A549 (cell line): ENCODE data around the gene SORCS3. TPM values are rescaled to one million over a fixed set of nuclear protein-coding genes. Genes with fewer than 3 reads are reported as not detected.

ENCODE experiments used
- ATAC-seq, 2 experiments: fragments of 200-7000 bp in 1 of 2; fragments of >200 bp in 1 of 2; cut with Nextera tagmentation in 1 of 2; cut with Tn5 transposase in 1 of 2; 3 replicates each; pipeline versions ENCODE4 v1.8.0 to v1.9.1; 2018 to 2020; ENCODE audit warnings: mild to moderate bottlenecking in 1 of 2, moderate library complexity in 1 of 2
- CTCF ChIA-PET: fragments of 300-600 bp; sonication (Branson Sonifier 250); formaldehyde crosslinking; extraction: SDS; loops from one replicate; lab custom pipeline; 2021; ENCODE audit warnings: antibody characterized with exemption, inconsistent platforms; lab: Yijun Ruan, JAX
- POLR2A ChIA-PET: fragments of 350-600 bp; formaldehyde crosslinking; extraction: SDS; loops from one replicate; lab custom pipeline; 2021; ENCODE audit warnings: antibody characterized with exemption, inconsistent platforms; lab: Yijun Ruan, JAX
- DNase-seq, 2 experiments: peaks; one replicate each; pipeline versions ENCODE4 v3.0.0 to v3.0.0-alpha.2; 2011 to 2016; ENCODE audit warnings: low read depth in 1 of 2, low spot score in 1 of 2
- FAIRE-seq: peaks from 2 replicates; lab custom pipeline; 2011; peaks lifted over from hg19 to GRCh38; lab: Jason Lieb, UNC
- H3K27ac ChIP-seq, 2 experiments: fragments of >200 bp; sonication (Bioruptor Twin); formaldehyde crosslinking; 3 replicates each; pipeline ENCODE4 v1.5.1; 2016 to 2017
- H3K4me1 ChIP-seq: fragments of >200 bp; sonication (Bioruptor Twin); formaldehyde crosslinking; 3 replicates; pipeline ENCODE4 v1.6.1; 2016
- H3K4me2 ChIP-seq: fragments of >200 bp; sonication (Bioruptor Twin); formaldehyde crosslinking; 3 replicates; pipeline ENCODE4 v1.6.1; 2016
- H3K4me3 ChIP-seq: fragments of >200 bp; sonication (Bioruptor Twin); formaldehyde crosslinking; 3 replicates; pipeline ENCODE4 v1.5.1; 2016
- H3K9me3 ChIP-seq: fragments of >200 bp; sonication (Bioruptor Twin); formaldehyde crosslinking; 3 replicates; pipeline ENCODE4 v1.6.1; 2016
- CBX2 ChIP-seq: fragments of 200-600 bp; sonication (generic); IDR thresholded peaks from 2 replicates; pipeline ENCODE4 v1.6.1; 2016; ENCODE audit warnings: low read depth, mild to moderate bottlenecking, borderline replicate concordance
- CBX8 ChIP-seq: fragments of 200-600 bp; sonication (generic); IDR thresholded peaks from 2 replicates; pipeline ENCODE4 v1.6.1; 2016
- CEBPB ChIP-seq, 2 experiments: fragments of >200 bp in 1 of 2; sonication (Bioruptor Twin) in 1 of 2; formaldehyde crosslinking in 1 of 2; IDR thresholded peaks; 2 replicates each; pipeline ENCODE4 v1.6.1; 2012 to 2016
- CHD2 ChIP-seq: fragments of 150-350 bp; IDR thresholded peaks from 2 replicates; pipeline ENCODE4 v1.6.1; 2014; ENCODE audit warnings: low read length; ENCODE audit not compliant: partially characterized antibody
- CHD4 ChIP-seq: fragments of 200-600 bp; sonication (generic); IDR thresholded peaks from 2 replicates; pipeline ENCODE4 v1.6.1; 2016; ENCODE audit warnings: antibody characterized with exemption, mild to moderate bottlenecking, borderline replicate concordance
- EHF ChIP-seq: fragments of 250-450 bp; sonication (Bioruptor Pico); IDR thresholded peaks from 2 replicates; pipeline ENCODE4 v1.5.0; 2020; ENCODE audit warnings: mild to moderate bottlenecking
- ELK1 ChIP-seq: fragments of 150-350 bp; IDR thresholded peaks from 2 replicates; pipeline ENCODE4 v1.6.1; 2014; ENCODE audit warnings: low read depth, mild to moderate bottlenecking, low read length
- FOSL2 ChIP-seq, 2 experiments: fragments of 450-650 bp in 1 of 2; fragments of >200 bp in 1 of 2; sonication (Bioruptor Twin) in 1 of 2; formaldehyde crosslinking; IDR thresholded peaks; 2 replicates each; pipeline versions ENCODE4 v1.5.0 to v1.6.1; 2016 to 2020; ENCODE audit warnings: mild to moderate bottlenecking in 1 of 2, moderate library complexity in 1 of 2
- GATA3 ChIP-seq: IDR thresholded peaks from 2 replicates; pipeline ENCODE4 v1.6.1; 2012; ENCODE audit warnings: borderline replicate concordance
- HDAC2 ChIP-seq: fragments of 200-600 bp; sonication (generic); IDR thresholded peaks from 2 replicates; pipeline ENCODE4 v1.6.1; 2016
- HES2 ChIP-seq: fragments of >200 bp; sonication (Bioruptor Twin); formaldehyde crosslinking; IDR thresholded peaks from 2 replicates; pipeline ENCODE4 v1.6.1; 2016
- JUNB ChIP-seq: fragments of >200 bp; sonication (Bioruptor Twin); formaldehyde crosslinking; IDR thresholded peaks from 2 replicates; pipeline ENCODE4 v1.6.1; 2016
- KDM5A ChIP-seq: fragments of 200-600 bp; sonication (generic); IDR thresholded peaks from 2 replicates; pipeline ENCODE4 v1.6.1; 2016; ENCODE audit warnings: antibody characterized with exemption, mild to moderate bottlenecking
- MAZ ChIP-seq: fragments of 150-350 bp; IDR thresholded peaks from 2 replicates; pipeline ENCODE4 v1.6.1; 2014; ENCODE audit warnings: antibody characterized with exemption, low read depth, low read length, borderline replicate concordance
- NPAS2 ChIP-seq: fragments of 250-450 bp; sonication (Bioruptor Pico); IDR thresholded peaks from 2 replicates; pipeline ENCODE4 v1.8.0; 2022; ENCODE audit warnings: mild to moderate bottlenecking, moderate library complexity, borderline replicate concordance
- PBX3 ChIP-seq: IDR thresholded peaks from 2 replicates; pipeline ENCODE4 v1.6.1; 2012
- POLR2AphosphoS2 ChIP-seq: conservative IDR thresholded peaks from 2 replicates; pipeline ENCODE4 v1.6.1; 2012; ENCODE audit warnings: low read length, improper control_type of control experiment, inconsistent platforms
- REST ChIP-seq: fragments of 200-600 bp; sonication (generic); IDR thresholded peaks from 2 replicates; pipeline ENCODE4 v1.6.1; 2016; ENCODE audit warnings: antibody characterized with exemption, mild to moderate bottlenecking, moderate library complexity
- SMC3 ChIP-seq: fragments of >200 bp; sonication (Bioruptor Twin); formaldehyde crosslinking; IDR thresholded peaks from 3 replicates; pipeline ENCODE4 v1.6.1; 2018; ENCODE audit warnings: inconsistent platforms
- SREBF2 ChIP-seq: fragments of 450-650 bp; IDR thresholded peaks from 2 replicates; pipeline ENCODE4 v1.6.1; 2014; ENCODE audit warnings: mild to moderate bottlenecking, moderate library complexity
- ZFP36 ChIP-seq: fragments of 450-650 bp; IDR thresholded peaks from 2 replicates; pipeline ENCODE4 v1.6.1; 2014; ENCODE audit warnings: borderline replicate concordance; ENCODE audit not compliant: partially characterized antibody
- ZSCAN20 ChIP-seq: fragments of 250-450 bp; sonication (Bioruptor Pico); IDR thresholded peaks from 2 replicates; pipeline ENCODE4 v1.8.0; 2022; ENCODE audit warnings: mild to moderate bottlenecking, moderate library complexity
- WGBS: methylation state at CpG from one replicate; pipeline ENCODE4 v1.1.6; 2017; ENCODE audit errors: missing lambda C conversion rate; 5-methylcytosine and 5-hydroxymethylcytosine counted together
- polyA plus RNA-seq, 4 experiments: library from polyadenylated mRNA; depleted of rRNA in 3 of 4; stranded (reverse); fragments of >200 nt; fragmentation: RNase III in 1 of 4; extraction: RNeasy Plus Mini Kit Qiagen cat#74134 plus additional on column Dnase treatment in 1 of 4; gene quantifications; 2 replicates in 3 of 4; 3 replicates in 1 of 4; pipeline ENCODE4 v1.2.3, GENCODE V29; 2011 to 2017
- TF ChIP-seq, protein P1 (sequence below): fragments of 450-650 bp; IDR thresholded peaks from 2 replicates; pipeline ENCODE4 v1.6.1; 2014; ENCODE audit warnings: antibody characterized with exemption

Gene SORCS3
- polyA plus RNA-seq, 2 of the 4 experiments (the other 2 are of a cell fraction): not detected

- TF ChIP-seq ELK1 (no peak), ZSCAN20 (CRISPR knock-in tag) (no peak), HES2 (no peak), CBX8 (no peak), HDAC2 (no peak)
Observed at GRCh38 chr10:104807581-104808310, 166.7 kb downstream of the SORCS3 start (continued).

DNA sequence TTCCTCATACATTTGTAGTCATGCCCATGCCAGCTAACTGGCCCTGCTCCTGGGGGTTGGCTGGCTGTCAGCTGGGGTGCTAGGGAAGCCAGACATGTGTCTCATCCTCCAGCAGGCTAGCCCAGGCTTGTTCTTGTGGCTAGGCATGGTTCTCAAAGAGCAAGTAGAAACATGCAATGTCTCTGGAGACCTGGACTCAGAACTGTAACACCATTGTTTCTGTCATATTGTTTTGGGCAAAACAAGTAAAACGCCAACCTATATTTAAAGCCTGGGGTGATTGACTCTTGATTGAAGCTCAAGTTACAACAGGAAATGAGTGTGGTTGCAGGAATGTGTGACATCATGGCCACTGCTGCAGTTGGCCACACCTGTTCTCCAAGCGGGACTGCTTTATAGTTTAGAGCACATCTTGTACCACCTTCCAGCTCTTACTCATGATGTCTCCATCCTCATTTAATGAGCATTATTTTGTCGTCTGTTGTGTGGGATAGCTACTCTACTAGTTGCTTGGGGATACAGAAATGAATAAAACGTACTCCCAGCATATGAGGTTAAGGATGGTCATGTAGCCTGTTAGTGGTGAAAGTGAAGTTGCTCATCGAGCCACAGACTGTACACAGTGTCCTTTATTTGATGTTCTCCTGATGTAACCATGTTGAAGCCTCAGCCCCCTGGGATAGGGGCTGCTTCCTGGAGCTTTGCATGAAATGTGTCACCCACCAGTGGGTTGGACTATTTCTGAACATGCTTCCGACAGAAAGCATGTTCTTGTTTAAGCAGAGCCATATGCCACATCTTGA lies 168.4 kb downstream of the SORCS3 start:
- no peaks in the 10 kb centered on the region for H3K9me3 ChIP-seq
- no peaks in the 10 kb centered on the region for H3K4me1 ChIP-seq
- no peak overlapping the region for H3K4me3 ChIP-seq
- no peak for TF ChIP-seq GATA3
- ATAC-seq (peak; percentile 33 to 62; a peak in 3 of 6 replicates), FAIRE-seq (no peak), DNase-seq (peak in 1 of 2 experiments; percentile 55)
- no peak overlapping the region for H3K4me2 ChIP-seq
- ChIA-PET CTCF (interaction anchor here (0.6 kb wide), 1 partner anchor 1169 kb away, joined by 3 read pairs; no protein-coding TSS in a partner anchor), POLR2A (no interaction called here)
- H3K27ac ChIP-seq: peak overlapping the region in 1 of 2 experiments; percentile 41; a peak in 1 of 6 replicates
- 11% methylated on average over 6 of the region's 6 CpGs for WGBS

DNA sequence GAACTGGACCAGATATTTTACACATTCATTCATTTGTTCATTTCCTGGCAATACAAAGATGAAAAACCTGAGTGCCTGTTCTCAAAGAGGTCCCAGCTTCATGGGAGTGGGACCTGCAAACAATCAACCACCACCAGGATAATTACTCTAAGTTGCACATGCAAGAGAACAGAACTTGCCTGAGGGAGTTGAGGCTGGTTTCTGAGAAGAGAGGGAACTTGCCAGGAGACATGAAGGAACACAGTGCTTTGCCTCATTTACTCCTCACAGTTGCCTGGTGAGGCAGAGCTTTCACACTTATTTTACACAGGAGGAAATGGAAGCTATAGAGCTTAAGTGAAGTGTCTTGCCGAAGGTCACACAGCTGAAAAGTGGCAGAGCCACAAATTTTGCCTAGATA lies 170.1 kb downstream of the SORCS3 start:
- no peak overlapping the region; a peak in 1 of 6 replicates for H3K27ac ChIP-seq
- H3K4me2 ChIP-seq: no peak overlapping the region
- no peak for TF ChIP-seq SREBF2
- CTCF ChIA-PET: interaction anchor here (0.7 to 0.9 kb wide), 2 partner anchors 12 to 21 kb away, joined by 3 read pairs; no protein-coding TSS in a partner anchor
- no peak for FAIRE-seq
- POLR2A ChIA-PET: no interaction called here
- no peak overlapping the region for H3K4me3 ChIP-seq
- ATAC-seq: no peak
- DNase-seq: no peak
- H3K9me3 ChIP-seq: no peaks in the 10 kb centered on the region
- WGBS: 50% methylated on average over 1 of the region's 1 CpG
- H3K4me1 ChIP-seq: no peaks in the 10 kb centered on the region

DNA sequence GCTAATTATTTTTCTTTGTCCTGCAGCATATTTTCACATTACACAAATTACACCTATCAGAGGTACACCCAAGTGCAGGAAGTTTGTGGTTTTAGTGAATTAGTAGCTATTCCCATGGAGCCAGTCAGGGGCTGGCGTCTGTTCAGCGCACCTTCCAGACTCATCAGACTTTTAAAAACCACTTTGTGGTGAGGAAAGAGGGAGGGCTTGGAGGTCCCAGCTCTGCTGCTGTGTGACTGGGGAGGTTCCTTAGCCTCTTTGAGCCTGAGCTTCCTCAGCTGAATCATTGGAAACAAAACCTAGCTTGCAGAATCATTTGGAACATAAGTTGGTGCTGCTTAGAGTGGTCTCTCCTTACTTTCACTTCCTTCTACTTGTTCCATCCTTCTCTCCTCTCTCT lies 175.4 kb downstream of the SORCS3 start:
- no peak overlapping the region for H3K4me2 ChIP-seq
- ATAC-seq (no peak), FAIRE-seq (no peak), DNase-seq (no peak)
- 71% methylated on average over 2 of the region's 2 CpGs for WGBS
- H3K27ac ChIP-seq: no peak overlapping the region
- ChIA-PET POLR2A (no interaction called here), CTCF (interaction anchor here (0.6 kb wide), 1 partner anchor 40 kb away, joined by 3 read pairs; no protein-coding TSS in a partner anchor)
- no peaks in the 10 kb centered on the region for H3K9me3 ChIP-seq
- no peaks in the 10 kb centered on the region for H3K4me1 ChIP-seq
- no peak overlapping the region for H3K4me3 ChIP-seq
- TF ChIP-seq KDM5A (no peak), EHF (no peak), CHD2 (no peak), CEBPB (IDR thresholded peaks at IDR 0.05) (no peak), NPAS2 (no peak), REST (no peak), ZSCAN20 (CRISPR knock-in tag) (no peak), FOSL2 (IDR thresholded peaks at IDR 0.05) (no peak), FOSL2 (CRISPR knock-in tag; IDR thresholded peaks at IDR 0.05) (no peak), PBX3 (no peak), SMC3 (no peak), JUNB (no peak), POLR2AphosphoS2 (no peak), CBX2 (no peak), CHD4 (no peak), HDAC2 (no peak), MAZ (no peak), ZFP36 (no peak)
- TF ChIP-seq, protein P1, sequence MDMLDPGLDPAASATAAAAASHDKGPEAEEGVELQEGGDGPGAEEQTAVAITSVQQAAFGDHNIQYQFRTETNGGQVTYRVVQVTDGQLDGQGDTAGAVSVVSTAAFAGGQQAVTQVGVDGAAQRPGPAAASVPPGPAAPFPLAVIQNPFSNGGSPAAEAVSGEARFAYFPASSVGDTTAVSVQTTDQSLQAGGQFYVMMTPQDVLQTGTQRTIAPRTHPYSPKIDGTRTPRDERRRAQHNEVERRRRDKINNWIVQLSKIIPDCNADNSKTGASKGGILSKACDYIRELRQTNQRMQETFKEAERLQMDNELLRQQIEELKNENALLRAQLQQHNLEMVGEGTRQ: no peak
